ENCODE data around the gene VPREB1.
"Not testable (repeated sequence)": the region's sequence is repeated elsewhere in the genome, so short reads cannot be mapped to it uniquely, and the experiment has no call there.

The VPREB1 gene

DNA sequence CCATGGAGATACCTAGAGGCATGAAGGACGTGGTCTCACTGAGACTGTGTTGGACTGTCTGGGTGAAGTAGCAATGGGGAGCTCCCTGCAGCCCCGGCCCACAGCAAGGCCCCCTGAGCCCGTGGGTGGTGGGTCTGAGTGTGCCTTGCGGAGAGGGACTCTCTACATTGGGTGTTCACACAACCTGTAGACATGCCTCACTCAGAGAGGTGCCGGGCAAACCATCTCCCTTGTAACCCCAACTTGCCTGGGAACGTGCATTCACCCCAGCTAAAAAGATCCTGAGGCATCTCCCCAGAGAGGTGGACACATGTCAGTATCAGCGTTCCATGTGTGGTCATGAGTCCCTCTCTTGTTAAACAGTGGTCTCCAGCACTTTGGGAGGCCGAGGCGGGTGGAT, 2.1 kb downstream of the VPREB1 start:
- DNase-seq: no peak

DNA sequence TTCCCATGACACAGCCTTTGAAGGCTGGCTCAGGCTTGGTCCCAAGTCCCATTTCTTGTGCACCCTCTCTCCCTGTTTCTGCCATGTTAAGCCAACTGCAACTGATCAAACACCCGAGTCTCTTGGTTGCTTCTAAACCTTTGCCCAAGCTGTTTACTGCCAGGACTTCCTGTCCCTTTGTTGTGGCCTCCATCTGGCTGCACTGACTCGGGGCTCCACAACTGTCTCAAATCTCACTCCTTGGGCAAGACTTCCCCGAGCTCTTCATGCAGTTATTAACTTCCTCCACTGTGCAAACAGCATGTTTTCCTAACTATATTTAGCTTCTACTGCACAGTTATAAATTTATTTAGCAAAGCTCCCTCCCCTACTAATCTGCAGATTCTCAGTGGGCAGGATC, 4.3 kb downstream of the VPREB1 start:
- DNase-seq: peak in 1 of 2 donors; percentile 6

DNA sequence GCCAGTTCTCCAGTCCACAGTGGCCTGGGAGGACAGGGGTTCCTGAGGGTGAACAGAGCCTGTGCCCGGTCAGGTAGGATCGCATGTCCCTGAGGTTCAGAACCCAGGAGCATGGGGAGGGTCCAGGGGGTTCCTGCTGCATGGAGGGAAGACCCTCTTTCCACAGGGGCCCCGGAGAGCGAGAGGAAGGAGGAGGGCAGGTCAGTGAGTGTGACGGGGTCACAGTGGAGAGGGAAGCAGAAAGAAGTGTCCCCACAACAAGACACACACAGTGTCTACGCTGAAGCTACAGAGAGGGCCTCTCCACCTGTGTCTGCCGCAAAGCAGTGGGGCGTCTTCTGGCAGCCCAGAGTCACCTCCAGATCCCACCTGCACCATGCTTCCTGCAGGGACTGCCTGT, 6.1 kb downstream of the VPREB1 start:
- DNase-seq: not testable (repeated sequence)

DNA sequence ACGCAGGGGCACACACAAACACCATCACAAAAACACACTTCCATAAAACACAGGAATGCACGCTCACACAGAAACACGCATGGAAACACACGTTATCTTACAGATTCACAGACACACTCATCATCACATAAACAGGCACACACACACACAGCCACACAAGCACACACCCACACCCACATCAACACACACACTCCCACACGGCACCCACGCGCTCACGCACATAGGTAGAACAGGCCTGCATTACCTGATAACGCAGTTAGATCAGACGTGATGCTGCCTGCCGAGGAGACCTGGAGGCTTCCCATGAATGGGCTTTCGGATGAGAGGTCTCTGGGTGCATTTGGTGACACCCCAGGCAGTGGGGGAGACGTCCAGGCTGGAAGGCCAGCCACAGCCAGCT, 11.5 kb downstream of the VPREB1 start:
- DNase-seq: not testable (repeated sequence)

DNA sequence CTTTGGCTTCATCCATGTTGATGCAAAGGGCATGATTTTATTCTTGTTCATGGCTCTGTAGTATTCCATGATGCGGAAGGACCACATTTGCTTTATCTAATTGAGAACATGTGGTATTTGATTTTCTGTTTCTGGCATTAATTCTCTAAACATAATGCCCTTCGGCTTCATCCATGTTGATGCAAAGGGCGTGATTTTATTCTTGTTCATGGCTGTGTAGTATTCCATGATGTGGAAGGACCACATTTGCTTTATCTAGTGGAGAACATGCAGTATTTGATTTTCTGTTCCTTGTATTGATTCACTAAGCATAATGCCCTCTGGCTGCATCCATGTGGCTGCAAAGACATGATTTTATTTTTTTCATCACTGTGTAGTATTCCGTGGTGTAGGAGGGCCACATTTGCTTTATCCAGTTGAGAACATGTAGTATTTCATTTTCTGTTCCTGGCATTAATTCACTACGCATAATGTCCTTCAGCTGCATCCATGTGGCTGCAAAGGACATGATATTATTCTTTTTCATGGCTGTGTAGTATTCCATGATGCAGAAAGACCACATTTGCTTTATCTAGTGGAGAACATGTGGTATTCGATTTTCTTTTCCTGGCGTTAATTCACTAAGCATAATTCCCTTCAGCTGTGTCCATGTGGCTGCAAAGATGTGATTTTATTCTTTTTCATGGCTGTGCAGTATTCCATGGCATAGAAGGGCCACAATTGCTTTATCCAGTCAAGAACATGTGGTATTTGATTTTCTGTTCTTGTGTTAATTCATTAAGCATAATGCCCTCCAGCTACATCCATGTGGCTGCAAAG, 14.2 kb downstream of the VPREB1 start:
- DNase-seq: not testable (repeated sequence)

DNA sequence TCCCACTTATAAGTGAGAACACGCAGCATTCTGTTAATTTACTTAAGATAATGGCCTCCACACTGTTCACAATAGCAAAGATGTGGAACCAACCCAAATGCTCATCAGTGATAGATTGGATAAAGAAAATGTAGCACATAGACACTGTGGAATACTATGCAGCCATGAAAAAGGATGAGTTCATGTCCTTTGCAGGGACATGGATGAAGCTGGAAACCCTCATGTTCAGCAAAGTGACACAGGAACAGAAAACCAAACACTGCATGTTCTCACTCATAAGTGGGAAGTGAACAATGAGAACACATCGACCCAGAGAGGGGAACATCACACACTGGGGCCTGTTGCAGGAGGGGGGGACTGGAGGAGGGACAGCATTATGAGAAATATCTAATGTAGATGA, 15.6 kb downstream of the VPREB1 start:
- DNase-seq: not testable (repeated sequence)

DNA sequence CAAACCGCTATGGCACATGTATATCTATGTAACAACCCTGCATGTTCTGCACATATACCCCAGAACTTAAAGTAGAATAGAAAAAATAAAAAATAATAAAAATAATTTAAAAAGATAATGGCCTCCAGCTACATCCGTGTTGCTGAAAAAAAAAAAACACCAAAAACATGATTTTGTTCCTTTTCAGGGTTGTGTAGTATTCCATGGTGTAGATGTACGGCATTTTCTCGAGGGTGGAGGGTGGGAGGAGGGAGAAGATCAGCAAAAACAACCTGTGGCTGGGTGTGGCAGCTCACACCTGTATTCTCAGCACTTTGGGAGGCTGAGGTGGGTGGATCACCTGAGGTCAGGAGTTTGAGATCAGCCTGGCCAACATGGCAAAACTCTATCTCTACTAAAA, 16.0 kb downstream of the VPREB1 start:
- not testable (repeated sequence) for DNase-seq

DNA sequence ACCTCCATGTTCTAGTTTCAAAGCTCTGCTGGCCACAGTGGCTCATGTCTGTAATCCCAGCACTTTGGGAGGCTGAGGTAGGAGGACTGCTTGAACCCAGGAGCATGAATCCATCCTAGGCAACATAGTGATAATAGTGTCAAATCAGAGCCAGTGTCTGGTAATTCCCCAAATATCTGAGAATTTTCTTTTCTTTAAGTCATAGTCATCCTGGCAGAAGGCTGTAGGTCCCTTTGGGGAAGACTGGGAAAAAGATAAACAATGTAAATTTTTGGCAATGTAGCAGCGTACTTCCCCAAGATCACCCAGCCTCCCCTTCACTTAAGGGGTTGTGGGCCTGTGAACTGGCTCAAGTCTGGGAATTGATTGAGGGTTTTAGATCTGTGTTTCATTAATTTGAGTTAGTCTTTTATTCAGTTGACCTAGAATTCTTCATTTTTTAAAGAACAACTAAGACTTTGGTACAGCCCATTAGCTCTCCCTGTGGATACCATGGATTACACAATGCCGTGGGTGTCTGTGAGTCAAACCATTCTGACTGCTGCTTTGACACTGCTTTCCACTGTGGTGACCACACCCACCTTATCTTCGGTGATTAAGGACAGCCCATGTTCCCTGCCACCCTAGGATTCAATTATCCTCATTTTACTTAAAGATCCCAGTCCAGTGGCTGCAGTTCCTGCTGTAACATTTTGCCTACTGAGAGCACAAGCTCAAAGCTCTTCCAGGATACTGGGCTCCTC, 17.9 kb downstream of the VPREB1 start:
- not testable (repeated sequence) for DNase-seq

DNA sequence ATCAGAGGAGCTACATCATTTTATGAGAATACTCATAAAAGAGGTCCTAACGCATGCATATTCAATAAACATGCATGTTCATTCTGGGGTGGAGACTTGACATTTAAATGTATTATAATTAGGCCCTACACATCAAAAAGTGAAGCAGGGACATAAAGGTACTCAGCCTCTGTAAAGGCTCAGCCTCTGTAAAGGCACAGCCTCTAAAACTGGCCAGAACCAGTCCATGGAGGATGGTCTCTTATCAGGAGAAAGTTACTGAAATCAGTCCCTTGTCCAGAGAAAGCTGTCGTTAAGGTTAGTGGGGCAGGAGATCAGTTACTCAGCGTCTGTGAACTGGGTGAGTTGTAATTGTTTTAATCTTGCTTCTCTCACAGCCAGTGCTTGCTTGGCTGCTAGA, 19.2 kb downstream of the VPREB1 start:
- DNase-seq: not testable (repeated sequence)

DNA sequence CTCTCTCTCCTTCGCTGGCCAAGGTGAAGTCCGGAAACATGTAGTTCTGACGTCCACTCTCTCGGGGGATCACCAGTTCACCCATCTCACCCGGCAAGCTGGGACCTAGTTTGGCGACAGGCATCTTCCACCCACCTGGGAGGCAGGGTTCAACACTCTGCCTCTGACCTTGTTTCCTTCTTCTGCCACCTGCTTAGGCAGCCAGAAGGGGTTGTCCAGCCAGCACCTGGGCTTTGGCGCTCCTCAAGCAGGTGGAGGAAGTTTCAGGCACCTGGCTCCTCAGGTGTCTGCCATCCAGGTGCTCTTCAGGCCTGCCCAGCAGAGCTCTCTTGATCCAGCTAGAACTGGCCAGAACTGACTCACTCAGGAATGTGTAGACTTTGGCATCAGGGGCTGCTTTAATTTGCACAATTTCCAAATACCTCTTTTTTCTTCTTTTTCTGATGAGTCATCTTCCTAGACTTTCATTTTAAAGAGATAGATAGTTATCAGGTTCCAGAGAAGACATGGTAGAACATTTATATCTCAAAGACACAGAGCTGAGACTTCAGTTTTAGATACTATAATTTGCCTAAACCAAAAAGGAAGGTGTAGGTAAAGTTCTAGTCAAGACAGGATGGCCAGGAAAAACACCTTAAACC, 25.6 kb downstream of the VPREB1 start:
- not testable (repeated sequence) for DNase-seq

DNA sequence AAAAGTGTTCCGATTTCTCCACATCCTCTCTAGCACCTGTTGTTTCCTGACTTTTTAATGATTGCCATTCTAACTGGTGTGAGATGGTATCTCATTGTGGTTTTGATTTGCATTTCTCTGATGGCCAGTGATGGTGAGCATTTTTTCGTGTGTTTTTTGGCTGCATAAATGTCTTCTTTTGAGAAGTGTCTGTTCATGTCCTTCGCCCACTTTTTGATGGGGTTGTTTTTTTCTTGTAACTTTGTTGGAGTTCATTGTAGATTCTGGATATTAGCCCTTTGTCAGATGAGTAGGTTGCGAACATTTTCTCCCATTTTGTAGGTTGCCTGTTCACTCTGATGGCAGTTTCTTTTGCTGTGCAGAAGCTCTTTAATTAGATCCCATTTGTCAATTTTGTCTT, 32.8 kb downstream of the VPREB1 start:
- DNase-seq: not testable (repeated sequence)

DNA sequence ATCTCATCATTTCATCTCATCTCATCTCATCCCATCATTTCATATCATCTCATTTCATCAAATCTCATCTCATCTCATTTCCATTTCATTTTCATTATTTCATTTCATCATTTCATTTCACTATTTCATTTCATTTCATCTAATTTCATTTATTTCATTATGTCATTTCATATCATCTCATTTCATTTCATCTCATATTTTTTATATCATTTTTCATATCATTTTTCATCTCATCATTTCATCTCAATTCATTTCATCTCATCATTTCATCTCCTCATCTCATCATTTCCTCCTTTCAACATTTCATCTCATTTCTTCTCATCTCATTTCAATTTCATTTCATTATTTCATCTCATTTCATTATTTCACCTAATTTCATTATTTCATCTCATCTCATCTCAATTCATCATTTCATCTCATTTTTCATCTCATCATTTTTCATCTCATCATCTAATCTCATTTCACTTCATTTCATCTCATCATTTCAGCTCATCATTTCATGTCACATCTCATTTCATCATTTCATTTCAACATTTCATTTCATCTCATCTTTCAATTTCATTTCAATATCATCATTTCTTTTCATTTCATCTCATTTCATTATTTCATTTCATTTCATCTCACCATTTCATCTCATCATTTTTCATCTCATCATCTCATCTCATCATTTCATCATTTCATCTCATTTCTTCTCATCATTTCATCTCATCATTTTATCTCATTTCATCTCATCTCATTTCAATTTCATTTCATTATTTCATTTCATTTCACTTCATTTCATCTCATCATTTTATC, 40.6 kb downstream of the VPREB1 start:
- DNase-seq: not testable (repeated sequence)

DNA sequence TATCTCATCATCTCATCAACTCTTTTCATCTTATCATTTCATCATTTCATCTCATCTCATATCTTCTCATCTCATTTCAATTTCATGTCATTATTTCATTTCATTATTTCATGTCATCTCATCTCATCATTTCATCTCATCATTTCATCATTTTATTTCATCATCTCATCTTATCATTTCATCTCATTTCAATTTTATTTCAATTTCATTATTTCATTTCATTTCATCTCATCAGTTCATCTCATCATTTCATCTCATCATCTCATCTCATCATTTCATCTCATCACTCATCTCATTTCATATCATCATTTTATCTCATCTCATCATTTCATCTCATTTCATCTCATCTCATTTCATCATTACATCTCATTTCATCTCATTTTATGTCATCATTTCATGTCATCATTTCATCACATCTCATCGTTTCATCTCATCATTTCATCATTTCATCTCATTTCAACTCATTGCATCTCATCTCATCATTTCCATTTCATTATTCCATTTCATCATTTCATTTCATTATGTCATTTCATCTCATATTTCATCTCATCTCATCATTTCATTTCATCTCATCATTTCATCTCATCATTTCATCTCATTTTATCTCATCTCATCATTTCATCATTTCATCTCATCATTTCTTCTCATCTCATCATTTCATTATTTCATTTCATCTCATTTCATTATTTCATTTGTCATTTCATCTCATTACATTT, 42.0 kb downstream of the VPREB1 start:
- not testable (repeated sequence) for DNase-seq

DNA sequence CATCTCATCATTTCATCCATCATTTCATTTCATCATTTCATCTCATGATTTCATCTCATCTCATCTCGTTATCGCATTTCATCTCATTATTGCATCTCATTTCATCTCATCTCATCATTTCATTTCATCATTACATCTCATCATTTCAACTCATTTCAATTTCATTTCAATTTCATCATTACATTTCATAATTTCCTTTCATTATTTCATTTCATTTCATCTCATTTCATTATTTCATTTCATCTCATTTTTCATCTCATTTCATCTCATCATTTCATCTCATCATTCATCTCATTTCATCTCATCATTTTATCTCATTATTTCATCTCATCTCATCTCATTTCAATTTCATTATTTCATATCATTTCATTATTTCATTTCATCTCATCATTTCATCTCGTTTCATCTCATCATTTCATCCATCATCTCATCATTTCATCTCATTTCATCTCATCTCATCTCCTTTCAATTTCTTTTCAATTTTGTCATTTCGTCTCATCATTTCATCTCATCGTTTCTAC, 42.6 kb downstream of the VPREB1 start:
- DNase-seq: not testable (repeated sequence)

DNA sequence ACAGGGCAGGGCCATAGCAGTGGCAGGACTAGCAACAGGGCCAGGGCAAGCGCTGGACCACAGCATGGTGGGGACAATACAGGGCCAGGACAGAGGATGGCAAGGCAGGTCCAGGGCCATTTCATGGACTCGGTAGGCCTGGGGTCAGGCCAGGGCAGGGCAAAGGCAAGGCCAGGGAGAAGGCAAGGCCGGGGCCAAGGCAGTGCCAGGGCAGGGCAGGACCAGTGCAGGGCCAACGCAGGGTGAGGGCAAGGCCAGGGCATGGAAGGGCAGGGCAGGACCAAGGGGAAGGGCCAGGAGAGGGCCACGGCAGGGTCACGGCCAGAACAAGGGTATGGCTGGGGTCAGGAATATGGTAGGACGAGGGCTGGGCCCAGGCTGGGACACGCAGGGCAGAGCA, 45.1 kb downstream of the VPREB1 start:
- DNase-seq: not testable (repeated sequence)

DNA sequence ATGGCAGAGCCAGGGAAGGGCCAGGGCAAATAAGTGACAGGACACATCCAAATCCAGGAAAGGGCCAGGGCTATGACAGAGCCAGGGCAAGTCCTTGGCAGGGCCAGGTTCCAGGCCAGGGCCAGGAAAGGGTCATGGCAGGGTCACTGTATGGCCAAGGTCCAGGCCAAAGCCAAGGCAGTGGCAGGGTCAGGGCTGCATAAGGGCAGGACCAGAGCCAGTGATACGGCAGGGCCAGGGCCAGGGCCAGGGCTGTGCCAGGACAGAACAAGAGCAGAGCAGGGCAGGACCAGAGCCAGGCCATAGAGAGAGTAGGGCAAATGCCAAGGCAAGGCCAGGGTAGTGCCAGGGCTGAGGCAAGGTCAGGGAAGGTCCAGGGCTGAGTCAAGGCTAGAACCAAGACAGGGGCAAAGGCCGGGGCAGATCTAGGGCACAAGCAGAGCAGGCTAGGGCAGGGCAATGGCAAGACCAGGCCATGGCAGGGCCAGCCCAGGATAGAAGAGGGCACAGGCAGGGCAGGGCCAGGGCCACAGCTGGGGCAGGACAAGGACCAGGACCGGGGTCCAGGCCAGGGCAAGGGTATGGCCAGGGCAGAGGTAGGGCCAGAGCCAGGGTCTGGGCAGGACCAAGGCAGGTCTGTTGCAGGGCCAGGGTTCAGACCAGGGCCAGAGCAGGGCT, 46.7 kb downstream of the VPREB1 start:
- DNase-seq: not testable (repeated sequence)

DNA sequence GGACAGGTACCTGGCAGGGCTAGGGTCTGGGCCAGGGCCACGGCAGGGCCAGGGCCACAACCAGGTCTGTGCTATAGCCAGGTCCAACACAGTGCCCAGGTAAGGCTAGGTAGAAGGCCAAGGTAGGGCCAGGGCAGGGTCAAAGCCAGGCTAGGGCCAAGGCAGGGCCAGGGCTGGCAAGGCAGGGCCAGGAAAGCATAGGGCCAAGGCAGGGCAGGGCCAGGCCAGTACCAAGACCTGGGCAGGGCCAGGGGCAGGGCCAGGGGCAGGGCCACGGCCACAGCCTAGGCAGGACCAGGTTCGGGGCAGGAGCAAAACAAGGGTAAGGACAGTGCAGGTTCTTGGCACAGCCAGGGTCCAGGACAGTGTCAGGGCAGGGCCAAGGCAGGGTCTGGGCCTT, 48.1 kb downstream of the VPREB1 start:
- not testable (repeated sequence) for DNase-seq

DNA sequence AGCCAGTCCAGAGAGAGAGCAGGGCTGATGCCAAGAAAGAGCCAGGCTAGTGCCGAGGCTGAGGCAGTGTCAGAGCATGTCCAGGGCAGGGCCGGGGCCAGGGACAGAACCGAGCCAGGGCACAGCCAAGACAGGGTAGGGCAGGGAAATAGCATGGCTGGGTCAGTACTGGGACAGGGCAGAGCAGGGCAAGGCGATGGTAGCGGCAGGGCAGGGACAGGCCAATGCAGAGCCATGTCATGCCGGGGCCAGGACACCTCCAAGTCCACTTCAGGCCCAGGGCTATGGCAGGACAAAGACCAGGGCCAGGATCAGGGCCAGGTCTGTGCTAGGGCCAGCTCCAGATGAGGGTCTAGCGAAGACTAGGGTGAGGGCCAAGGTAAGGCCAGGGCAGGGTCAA, 48.9 kb downstream of the VPREB1 start:
- DNase-seq: not testable (repeated sequence)

DNA sequence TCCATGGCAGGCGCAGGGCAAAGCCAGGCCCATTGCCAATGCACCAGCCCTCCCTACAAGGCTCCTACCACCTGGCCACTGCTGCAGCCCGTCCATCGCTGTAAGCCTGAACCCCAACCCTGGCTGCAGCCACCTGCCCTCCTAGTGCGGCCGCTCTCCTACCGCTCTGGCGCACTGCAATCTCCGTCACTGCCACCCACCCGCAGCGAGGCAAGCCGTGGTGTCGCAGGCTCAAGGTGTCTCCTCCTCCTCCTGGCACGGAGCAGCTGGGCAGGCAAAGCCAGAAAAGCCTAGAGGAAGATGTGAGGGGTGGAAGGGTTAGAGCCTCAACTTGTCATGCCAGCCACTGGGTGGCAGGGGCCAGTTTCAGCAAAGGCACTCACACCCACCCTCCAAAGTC, 50.1 kb downstream of the VPREB1 start:
- not testable (repeated sequence) for DNase-seq

All from CD4-positive, alpha-beta T cell treated with Interleukin-1 beta for 1 hour (primary cell).